GM19193 (cell line): ENCODE results near the gene C2orf81.

ENCODE experiments used
- POLR2A ChIP-seq: IDR thresholded peaks from 4 replicates; pipeline ENCODE4 v1.6.1; 2011; ENCODE audit not compliant: insufficient read depth, insufficient read length; ENCODE audit errors: extremely low read depth

Gene C2orf81

DNA sequence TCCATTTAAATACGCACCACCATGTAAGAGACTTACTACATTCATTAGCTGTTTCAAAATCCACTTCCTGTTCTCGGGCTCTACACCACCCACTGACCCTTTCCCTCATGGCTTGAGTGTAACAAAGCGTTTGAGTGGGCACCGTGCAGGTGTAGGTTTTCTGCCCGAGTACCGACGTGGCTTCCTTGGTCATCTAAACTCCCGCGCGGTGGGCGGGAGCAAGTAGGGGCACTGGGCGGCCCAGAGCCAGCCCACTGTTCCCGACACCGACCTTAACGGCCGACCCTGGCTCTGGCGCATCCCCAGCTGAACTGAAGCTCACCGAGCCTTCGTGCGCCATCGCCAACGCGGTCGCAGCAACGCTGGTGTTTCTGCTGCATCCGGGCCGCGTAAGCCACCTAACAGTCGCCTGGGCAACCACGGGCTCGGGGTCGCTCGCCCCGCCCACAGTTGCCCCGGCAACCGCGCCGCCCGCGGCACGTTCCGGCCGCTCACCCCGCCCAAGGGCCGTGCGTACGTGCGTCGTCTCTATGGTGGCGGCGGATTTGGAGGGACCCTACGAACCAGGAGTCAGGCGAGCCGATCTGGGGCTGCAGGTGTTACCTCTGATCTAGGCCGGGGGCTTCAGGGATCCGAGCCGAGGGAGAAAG, at the start of gene C2orf81, which contains the start of gene WDR54:
Gene C2orf81, minus strand, starts transcription at position 399 of the 650 bp plus-strand sequence. Its CDS starts 59 bp downstream, at position 340.
Gene WDR54, plus strand, starts transcription at position 510 of the 650 bp plus-strand sequence. CDS start 424 bp downstream, outside the sequence.
- TF ChIP-seq POLR2A, result peak; percentile 89

DNA sequence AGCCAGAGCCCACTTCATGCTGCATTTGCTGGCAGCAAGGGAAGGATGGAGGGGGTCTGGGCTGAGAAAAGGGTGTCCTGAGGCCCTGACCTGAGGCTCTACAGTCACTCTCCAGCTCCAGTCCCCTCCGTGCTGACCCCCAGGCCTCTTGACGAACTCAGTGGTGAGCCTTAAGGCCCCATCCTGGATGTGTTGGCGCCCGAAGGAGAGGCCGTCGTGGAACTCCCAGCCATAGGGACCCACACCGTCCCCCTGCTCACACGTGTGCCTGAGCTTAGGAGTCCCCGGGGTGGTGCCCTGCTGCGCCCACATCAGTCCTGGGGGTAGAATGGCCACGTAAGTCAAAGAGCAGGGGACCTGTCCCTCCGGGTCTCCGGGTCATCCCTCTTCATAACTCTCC, 43.0 kb upstream of the C2orf81 start:
- no peak for TF ChIP-seq POLR2A

DNA sequence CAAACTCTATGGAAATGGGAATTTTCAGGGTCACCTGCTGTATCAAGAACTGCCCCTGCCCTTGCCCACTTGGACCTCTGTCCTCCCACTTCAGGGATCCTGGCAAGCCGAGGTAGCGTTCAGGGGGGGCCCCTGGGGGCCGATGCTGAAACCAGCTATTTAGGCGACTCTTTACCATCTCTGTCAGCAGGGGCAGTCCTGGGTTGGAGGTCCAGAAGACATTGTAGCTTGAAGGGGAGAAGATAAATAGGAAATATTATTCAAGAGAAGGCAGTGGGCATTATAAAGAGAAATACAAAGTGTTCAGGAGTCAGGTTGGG, 41.3 kb upstream of the C2orf81 start:
- no peak for TF ChIP-seq POLR2A

DNA sequence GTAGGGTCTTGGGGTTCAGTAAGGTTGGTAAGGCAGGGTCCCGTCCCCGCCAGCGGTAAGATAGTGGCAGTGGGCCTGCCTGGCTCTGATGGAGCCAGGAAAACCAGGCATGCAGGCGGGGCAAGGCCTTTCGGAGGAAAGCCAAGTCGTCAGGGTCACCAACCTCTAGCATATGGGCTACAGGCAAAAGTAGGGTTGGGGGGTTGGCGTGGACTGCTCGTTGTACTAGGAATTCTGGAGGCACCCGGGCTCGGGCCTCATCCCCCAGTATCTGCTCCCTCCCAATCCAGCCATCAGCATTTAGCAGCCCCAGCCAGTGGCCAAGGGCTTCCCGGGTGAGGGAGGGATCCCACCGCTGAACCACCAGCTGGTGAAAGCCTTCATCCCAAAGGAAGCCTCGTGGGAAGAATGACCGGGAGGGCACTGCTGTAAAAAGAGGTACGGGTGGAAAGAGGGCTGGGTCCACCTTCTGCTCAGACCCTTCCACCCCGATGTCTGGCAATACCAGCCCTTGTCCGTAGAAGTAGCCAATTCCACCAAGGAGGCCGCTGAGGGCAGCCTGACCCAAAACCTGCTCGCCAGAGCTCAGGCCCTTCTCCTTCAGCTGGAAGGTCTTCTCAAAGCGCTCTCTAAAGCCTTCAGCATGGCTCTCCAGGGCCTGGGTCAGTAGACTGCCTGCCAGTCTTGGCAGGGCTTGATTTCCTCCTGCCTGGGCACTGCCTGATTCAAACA, 40.8 kb upstream of the C2orf81 start:
- TF ChIP-seq POLR2A, result no peak

GRCh38 chr2:74461187-74462053, 40.0 kb upstream of the C2orf81 start:
- TF ChIP-seq POLR2A, result no peak

DNA sequence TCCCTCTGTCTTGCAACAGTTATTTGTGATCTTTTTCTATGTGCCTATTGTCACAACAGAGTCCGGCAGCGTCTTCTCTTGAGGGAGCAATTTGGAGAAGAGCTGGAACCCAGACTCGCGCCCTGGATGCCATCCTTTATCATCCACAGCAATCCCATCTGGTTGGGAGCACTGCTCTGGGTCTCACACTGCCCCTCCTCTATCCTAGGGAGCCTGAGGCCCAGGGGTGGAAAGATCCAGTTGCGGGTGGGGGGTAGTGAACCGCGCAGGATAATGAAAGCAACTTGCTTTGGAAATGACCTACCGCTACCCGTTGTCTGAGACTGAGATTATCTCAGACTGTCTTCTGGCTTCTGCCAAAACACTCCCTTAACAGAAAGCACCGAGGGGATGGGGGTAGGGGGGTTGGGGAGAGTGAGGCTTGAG, 37.5 kb upstream of the C2orf81 start:
- TF ChIP-seq POLR2A, result no peak

GRCh38 chr2:74458132-74458937, 36.9 kb upstream of the C2orf81 start, which contains the start of gene WBP1:
Gene WBP1 (plus strand): TSS chr2:74458438. CDS start chr2:74458603, 165 bp downstream.
- TF ChIP-seq POLR2A, result no peak

GRCh38 chr2:74457549-74458131, 36.2 kb upstream of the C2orf81 start:
- peak; percentile 75 for TF ChIP-seq POLR2A

DNA sequence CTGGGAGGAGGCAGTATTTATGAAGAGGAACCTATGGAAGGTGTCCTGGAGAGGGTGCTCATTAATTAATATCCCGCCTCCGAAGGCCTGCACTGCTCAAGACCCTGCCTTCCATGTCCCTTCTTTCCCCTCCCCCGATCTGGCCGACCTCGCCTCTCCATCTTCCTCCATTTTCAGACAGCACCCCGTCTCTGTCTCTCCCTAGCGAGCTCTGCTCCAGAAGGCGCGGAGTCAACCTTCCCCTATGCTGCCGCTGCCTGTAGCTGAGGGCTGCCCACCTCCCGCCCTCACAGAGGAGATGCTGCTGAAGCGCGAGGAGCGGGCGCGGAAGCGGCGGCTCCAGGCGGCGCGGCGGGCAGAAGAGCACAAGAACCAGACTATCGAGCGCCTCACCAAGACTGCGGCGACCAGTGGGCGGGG, 35.7 kb upstream of the C2orf81 start:
- TF ChIP-seq POLR2A, result no peak

GRCh38 chr2:74454654-74455511, 33.5 kb upstream of the C2orf81 start, which contains the start of gene INO80B:
Gene INO80B (plus strand): TSS chr2:74455087. CDS start chr2:74455117, 30 bp downstream.
- peak; percentile 52 for TF ChIP-seq POLR2A

GRCh38 chr2:74450570-74451190, 29.3 kb upstream of the C2orf81 start:
- TF ChIP-seq POLR2A, result no peak

- TF ChIP-seq POLR2A, result no peak
Observed at GRCh38 chr2:74448771-74449170, 27.4 kb upstream of the C2orf81 start.
